HG03521 (cell line): ENCODE results near the gene NME9.
"Not testable (repeated sequence)": the region's sequence is repeated elsewhere in the genome, so short reads cannot be mapped to it uniquely, and the experiment has no call there.

Source experiments
- ATAC-seq: cut with Tn5 transposase; IDR thresholded peaks from one replicate; pipeline ENCODE4 v1.9.1; 2021; ENCODE audit warnings: mild to moderate bottlenecking, moderate library complexity; ENCODE audit not compliant: unreplicated experiment

NME9 gene, protein sequence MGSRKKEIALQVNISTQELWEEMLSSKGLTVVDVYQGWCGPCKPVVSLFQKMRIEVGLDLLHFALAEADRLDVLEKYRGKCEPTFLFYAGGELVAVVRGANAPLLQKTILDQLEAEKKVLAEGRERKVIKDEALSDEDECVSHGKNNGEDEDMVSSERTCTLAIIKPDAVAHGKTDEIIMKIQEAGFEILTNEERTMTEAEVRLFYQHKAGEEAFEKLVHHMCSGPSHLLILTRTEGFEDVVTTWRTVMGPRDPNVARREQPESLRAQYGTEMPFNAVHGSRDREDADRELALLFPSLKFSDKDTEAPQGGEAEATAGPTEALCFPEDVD

GRCh38 chr3:138329127-138329983, at the start of gene NME9:
Gene NME9, minus strand, starts transcription at chr3:138329851. Its CDS starts 516 bp downstream, at chr3:138329335.
- ATAC-seq, result peak; percentile 59

DNA sequence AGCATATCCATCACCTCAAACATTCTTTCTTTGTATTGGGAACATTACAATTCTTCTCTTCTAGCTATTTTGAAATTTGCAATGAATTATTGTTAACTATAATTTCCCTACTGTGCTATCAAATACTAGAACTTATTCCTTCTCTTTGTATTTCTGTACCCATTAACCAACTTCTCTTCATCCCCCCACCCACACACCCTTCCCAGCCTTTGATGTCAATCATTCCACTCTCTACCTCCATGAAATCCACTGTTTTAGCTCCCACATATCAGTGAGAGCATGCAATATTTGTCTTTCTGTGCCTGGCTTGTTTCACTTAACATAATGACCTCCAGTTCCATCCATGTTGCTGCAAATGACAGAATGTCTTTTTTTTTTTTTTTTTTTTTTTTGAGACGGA, 49.3 kb upstream of the NME9 start:
- no peak for ATAC-seq

DNA sequence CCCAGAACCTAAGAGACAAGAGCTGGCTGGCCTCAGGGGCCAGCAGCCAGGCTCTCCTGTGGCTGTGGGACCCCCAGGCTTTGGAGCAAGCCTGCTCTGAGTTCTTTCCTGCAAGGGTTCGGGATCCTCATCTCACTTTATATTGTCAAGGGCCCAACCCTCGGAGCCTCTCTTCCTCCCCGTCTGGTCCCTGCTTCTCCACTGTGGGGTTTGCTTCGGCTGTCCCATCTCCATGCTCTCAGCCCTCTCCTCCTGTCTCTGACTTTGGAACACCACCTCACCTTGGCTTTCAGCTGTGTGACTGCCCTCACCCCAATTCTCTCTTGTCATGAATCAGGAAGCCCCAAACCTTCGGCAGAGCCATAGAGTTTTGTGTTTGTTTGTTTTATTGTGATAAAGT, 48.7 kb upstream of the NME9 start:
- no peak for ATAC-seq

DNA sequence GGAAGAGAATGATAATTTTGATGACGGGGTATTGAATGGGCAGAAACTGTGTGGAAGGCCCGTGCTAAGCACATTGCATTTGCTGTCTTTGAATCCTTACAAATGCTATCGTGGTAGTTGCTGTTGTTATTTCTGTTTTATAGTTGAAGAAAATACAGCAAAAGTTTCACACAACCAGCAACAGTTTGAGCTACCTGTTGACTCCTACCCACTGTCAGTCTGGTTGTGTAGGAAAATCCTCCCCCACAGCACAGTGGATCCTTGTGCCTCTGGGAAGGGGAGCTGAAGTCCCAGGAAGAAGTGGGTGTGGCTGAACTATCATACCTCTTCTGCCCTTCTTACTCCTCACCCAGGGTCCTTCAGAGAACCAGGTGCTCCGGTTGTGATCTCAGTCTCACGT, 48.2 kb upstream of the NME9 start:
- ATAC-seq, result no peak

DNA sequence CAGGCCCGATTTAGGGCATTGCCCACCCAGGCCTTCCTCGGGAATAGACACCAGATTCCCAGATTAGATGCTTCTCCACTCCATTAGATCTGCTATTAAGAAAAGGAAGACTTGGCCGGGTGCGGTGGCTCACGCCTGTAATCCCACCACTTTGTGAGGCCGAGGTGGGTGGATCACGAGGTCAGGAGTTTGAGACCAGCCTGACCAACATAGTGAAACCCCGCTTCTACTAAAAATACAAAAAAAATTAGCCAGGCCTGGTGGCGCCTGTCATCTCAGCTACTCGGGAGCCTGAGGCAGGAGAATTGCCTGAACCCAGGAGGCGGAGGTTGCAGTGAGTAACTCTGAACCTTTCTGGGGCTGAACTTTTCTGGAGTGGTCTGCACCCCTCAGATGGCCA, 47.6 kb upstream of the NME9 start:
- ATAC-seq, result not testable (repeated sequence)

- ATAC-seq, result no peak
Measured at GRCh38 chr3:138376663-138377062, 47.0 kb upstream of the NME9 start.

- ATAC-seq, result no peak
Measured at GRCh38 chr3:138375447-138375846, 45.8 kb upstream of the NME9 start.

DNA sequence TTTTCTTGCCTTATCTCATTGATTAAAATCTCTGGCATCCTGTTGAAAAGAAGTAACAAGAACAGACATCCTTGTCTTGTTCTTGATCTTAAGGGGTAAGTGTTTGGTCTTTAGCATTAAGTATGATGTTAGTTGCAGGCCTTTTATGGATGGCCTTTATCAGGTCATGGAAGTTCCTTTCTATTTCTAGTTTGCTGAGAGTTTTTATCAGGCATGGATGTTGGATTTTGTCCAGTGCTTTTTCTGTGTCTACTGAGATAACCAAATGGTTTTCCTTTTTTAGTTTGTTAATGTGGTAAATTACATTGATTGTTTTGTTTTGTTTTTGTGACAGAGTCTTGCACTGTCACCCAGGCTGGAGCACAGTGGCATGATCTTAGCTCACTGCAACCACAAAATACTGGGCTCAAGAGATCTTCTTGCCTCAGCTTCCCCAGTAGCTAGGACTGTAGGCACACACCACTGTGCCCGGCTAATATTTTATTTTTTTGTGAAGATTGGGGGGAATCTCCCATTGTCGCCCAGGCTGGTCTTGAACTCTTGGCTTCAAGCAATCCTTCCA, 45.0 kb upstream of the NME9 start:
- no peak for ATAC-seq

DNA sequence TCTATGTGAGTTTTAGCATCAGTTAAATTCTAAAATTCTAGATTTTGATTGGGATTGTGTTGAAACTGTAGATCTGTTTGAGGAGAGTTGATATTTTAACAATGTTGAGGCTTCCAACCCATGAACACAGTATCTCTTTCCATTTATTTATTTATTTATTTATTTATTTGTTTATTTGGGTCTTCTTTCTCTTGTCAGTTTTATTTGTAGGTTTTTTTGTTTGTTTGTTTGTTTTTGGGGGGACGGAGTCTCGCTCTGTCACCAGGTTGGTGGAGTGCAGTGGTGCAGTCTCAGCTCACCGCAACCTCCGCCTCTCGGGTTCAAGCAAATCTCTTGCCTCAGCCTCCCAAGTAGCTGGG, 44.1 kb upstream of the NME9 start:
- ATAC-seq, result no peak

DNA sequence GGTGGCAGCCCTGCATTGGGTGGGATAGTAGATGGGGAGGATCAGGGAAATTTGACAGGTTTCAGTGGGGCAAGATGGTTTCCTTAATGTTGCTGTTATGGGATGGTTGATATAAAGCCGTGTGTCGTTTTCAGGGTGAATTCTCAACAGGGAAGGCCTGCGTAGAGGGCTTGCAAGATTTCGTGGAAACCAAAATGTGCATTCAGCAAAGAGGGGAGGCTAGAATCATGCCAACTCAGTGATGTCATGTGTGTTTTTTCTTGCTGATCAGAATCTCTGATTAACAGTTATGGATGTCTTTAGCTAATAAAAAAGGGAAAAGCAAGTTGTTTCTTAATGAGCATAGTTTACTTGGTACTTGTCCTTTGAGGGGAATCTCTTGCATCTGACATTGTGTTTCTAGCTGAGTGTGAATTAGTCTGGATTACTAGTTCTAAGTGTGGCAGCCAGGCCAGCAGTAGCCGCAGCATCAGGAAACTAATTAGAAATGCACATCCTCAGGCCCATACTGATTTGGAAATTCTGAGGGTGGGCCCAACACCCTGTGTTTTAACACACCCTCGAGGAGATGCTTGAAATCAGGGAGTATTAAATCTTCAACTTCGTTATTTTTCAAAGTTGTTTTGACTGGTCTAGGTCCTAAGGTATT, 43.6 kb upstream of the NME9 start:
- ATAC-seq, result no peak

GRCh38 chr3:138371070-138371965, 41.7 kb upstream of the NME9 start:
- ATAC-seq, result peak; percentile 99

GRCh38 chr3:138370321-138370720, 40.7 kb upstream of the NME9 start:
- no peak for ATAC-seq

DNA sequence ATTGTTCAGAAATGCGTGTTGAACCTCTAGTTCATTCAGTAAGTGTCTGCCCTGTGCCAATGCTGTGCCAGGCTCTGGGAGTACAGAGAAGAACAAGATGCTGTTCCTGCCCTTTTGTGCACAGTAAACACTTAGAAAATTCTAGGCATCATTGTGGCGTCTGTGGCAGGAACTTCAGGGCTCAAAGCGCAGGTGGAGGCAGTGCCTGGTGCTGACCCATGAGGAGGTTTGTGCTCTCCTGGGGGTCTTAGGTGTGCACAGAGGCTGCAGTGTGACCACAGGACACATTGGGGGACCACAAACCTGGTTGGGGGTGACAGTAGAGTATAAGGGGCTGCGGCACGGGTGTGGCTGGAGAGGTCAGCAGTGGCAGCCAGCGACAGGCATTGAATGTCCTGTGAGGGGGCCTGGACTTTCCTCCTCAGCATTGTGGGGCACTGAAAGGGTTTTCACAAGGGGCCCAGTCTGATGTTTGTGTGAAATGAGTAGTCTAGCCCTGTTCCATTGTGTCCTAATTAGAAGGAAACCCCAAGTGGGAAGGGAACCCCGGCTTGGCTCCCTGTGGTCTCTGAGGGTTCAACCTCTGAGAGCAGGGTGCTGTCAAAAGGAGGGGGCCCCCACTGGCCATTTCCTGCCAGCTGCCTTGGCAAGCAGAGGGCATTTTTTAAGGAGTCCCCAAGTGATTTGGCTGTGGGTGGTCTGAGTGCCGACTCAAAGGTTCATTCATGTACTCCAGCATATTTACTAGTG, 39.7 kb upstream of the NME9 start:
- ATAC-seq, result no peak

- ATAC-seq, result no peak
Measured at GRCh38 chr3:138367911-138368310, 38.3 kb upstream of the NME9 start.

DNA sequence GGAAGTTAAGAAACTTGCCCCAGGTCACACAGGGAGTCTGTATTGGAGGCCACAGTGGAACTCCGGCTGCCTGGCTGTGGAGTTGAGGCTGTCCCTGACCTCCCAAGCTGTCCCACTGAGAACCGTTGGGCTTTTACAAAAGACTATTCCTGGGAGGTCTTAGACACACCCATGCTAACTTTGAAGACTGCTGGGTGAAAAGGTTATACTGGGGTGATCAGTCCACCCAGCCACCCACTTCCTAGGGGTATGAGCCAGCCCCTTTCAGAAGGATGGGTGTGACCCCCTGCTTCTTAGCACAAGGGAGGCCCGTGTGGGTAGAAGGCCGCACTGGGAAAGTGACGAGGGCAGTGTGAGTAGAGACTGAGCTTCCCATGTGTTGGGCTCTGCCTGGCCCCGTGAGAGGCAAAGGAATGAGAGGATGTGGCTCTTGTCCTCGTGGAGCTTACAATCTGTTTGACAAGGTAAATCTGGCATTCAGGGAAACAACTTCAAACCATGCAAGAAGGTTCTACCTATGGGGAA, 37.7 kb upstream of the NME9 start:
- ATAC-seq, result no peak

- no peak for ATAC-seq
Measured at GRCh38 chr3:138366006-138366759, 36.5 kb upstream of the NME9 start.

GRCh38 chr3:138365253-138365555, 35.6 kb upstream of the NME9 start:
- ATAC-seq, result no peak

GRCh38 chr3:138364356-138365252, 35.0 kb upstream of the NME9 start:
- ATAC-seq, result no peak
